ENCODE data around the gene INTS1.

DNA sequence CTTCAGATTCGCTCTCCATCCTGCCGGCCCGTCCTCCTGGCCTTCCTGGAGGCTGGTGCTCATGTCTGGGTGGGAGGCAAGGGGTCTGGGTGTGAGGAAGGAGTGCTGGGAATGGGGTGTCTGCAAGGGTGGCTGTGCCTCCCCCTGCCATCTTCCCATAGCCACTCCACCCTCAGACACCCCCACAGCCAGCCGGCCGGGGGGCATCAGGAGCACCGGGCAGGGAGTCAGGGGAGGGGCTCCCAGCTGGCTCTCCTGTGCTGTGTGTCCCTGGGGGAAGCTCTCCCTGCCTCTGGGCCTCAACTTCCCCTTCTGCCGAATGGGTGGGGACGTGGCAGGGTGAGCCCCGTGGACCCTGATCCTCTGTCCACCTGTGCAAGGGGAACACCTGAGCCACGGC lies 63.6 kb downstream of the INTS1 start:
- TF ChIP-seq POLR2A (IDR thresholded peaks at IDR 0.05; ENCODE audit: low read depth, low read length) (no peak), TAF1 (IDR thresholded peaks at IDR 0.05; ENCODE audit: borderline replicate concordance, low read depth, low read length) (no peak), POLR2AphosphoS5 (IDR thresholded peaks at IDR 0.05; ENCODE audit: low read depth, low read length) (no peak)

Data from GM12892 (cell line).